ENCODE results near the gene CNTN4. TPM values are rescaled to one million over a fixed set of nuclear protein-coding genes. Genes with fewer than 3 reads are reported as not detected.

Gene CNTN4
- polyA plus RNA-seq, 1 experiment, result not detected

- CTCF ChIA-PET, result no interaction called here
- Histone ChIP-seq H3K9me3 (ENCODE audit: control insufficient read depth, insufficient read depth, low read length) (no peaks in the 10 kb centered on the region), H3K27me3 (ENCODE audit: control insufficient read depth, insufficient read depth, low read length) (no peaks in the 10 kb centered on the region), H3K4me3 (ENCODE audit: low read depth, low read length) (no peak overlapping the region), H3K27ac (ENCODE audit: low read depth, low read length) (no peak overlapping the region)
- no peak for DNase-seq (ENCODE audit: low read depth, low spot score)
- POLR2A ChIA-PET, result no interaction called here
- no peak for TF ChIP-seq CTCF (IDR thresholded peaks at IDR 0.05; ENCODE audit: low read depth, low read length)
Observed at GRCh38 chr3:3105246-3105645, 1006.6 kb downstream of the CNTN4 start.

- ChIA-PET CTCF (no interaction called here), POLR2A (no interaction called here)
- H3K27me3 ChIP-seq (ENCODE audit: control insufficient read depth, insufficient read depth, low read length), result no peaks in the 10 kb centered on the region
- TF ChIP-seq CTCF (IDR thresholded peaks at IDR 0.05; ENCODE audit: low read depth, low read length), result no peak
- H3K9me3 ChIP-seq (ENCODE audit: control insufficient read depth, insufficient read depth, low read length), result no peaks in the 10 kb centered on the region
- no peak overlapping the region for H3K27ac ChIP-seq (ENCODE audit: low read depth, low read length)
- DNase-seq (ENCODE audit: low read depth, low spot score), result no peak
- H3K4me3 ChIP-seq (ENCODE audit: low read depth, low read length), result no peak overlapping the region
Observed at GRCh38 chr3:3105815-3106214, 1007.1 kb downstream of the CNTN4 start.

GRCh38 chr3:3107181-3107580 lies 1008.5 kb downstream of the CNTN4 start:
- Histone ChIP-seq H3K27ac (ENCODE audit: low read depth, low read length) (no peak overlapping the region), H3K27me3 (ENCODE audit: control insufficient read depth, insufficient read depth, low read length) (no peaks in the 10 kb centered on the region), H3K4me3 (ENCODE audit: low read depth, low read length) (no peak overlapping the region), H3K9me3 (ENCODE audit: control insufficient read depth, insufficient read depth, low read length) (no peaks in the 10 kb centered on the region)
- TF ChIP-seq CTCF (IDR thresholded peaks at IDR 0.05; ENCODE audit: low read depth, low read length), result no peak
- no peak for DNase-seq (ENCODE audit: low read depth, low spot score)
- ChIA-PET CTCF (no interaction called here), POLR2A (no interaction called here)

Small RNA genes within 50 kb of the gene (small RNA-seq; reads per million reads assigned to genes)
- gene RF00416 (ENCODE audit: insufficient read length, low read depth), result not detected
- gene RN7SKP144 (ENCODE audit: insufficient read length, low read depth), result not detected
